ENCODE measurements around the gene GSTA1.
"Not testable (repeated sequence)": the region's sequence is repeated elsewhere in the genome, so short reads cannot be mapped to it uniquely, and the experiment has no call there.

GSTA1 gene

GRCh38 chr6:52815167-52816092 lies 11.8 kb upstream of the GSTA1 start:
- Histone ChIP-seq H3K27ac (no peak overlapping the region), H3K9ac (no peak overlapping the region), H4K20me1 (ENCODE audit: insufficient read depth) (no peaks in the 10 kb centered on the region), H3K79me2 (ENCODE audit: insufficient read depth, low read depth) (no peaks in the 10 kb centered on the region), H3K4me2 (no peak overlapping the region), H3K36me3 (ENCODE audit: insufficient read depth) (no peaks in the 10 kb centered on the region), H3K4me3 (IDR thresholded peaks at IDR 0.05; ENCODE audit: insufficient read depth, low read depth, low read length) (no peak overlapping the region), H3K4me1 (ENCODE audit: low read depth, poor library complexity, severe bottlenecking) (no peaks in the 10 kb centered on the region), H3K27me3 (ENCODE audit: insufficient read depth, low read depth) (no peaks in the 10 kb centered on the region), H2AFZ (ENCODE audit: low read depth) (peak overlapping the region; percentile 17; the same call in 1 of the 2 replicates)
- peak; percentile 87 for TF ChIP-seq CTCF (conservative IDR thresholded peaks at IDR 0.05; ENCODE audit: low read depth, low read length)

GRCh38 chr6:52814545-52814944 lies 10.9 kb upstream of the GSTA1 start:
- H3K4me2 ChIP-seq; H2AFZ ChIP-seq (ENCODE audit: low read depth); H3K27ac ChIP-seq; H3K27me3 ChIP-seq (ENCODE audit: insufficient read depth, low read depth); H3K4me3 ChIP-seq (IDR thresholded peaks at IDR 0.05; ENCODE audit: insufficient read depth, low read depth, low read length); H3K36me3 ChIP-seq (ENCODE audit: insufficient read depth); H3K79me2 ChIP-seq (ENCODE audit: insufficient read depth, low read depth); H3K4me1 ChIP-seq (ENCODE audit: low read depth, poor library complexity, severe bottlenecking); H4K20me1 ChIP-seq (ENCODE audit: insufficient read depth); H3K9ac ChIP-seq: not testable (repeated sequence)

- not testable (repeated sequence) for H3K9ac ChIP-seq; H3K79me2 ChIP-seq (ENCODE audit: insufficient read depth, low read depth); H3K4me2 ChIP-seq; H3K4me3 ChIP-seq (IDR thresholded peaks at IDR 0.05; ENCODE audit: insufficient read depth, low read depth, low read length); H3K27ac ChIP-seq; H3K36me3 ChIP-seq (ENCODE audit: insufficient read depth); H2AFZ ChIP-seq (ENCODE audit: low read depth); H3K27me3 ChIP-seq (ENCODE audit: insufficient read depth, low read depth); H4K20me1 ChIP-seq (ENCODE audit: insufficient read depth); H3K4me1 ChIP-seq (ENCODE audit: low read depth, poor library complexity, severe bottlenecking)
Observed at GRCh38 chr6:52809777-52810176, 6.2 kb upstream of the GSTA1 start.

- no peak overlapping the region for H3K27ac ChIP-seq
- no peak overlapping the region for H3K4me3 ChIP-seq (IDR thresholded peaks at IDR 0.05; ENCODE audit: insufficient read depth, low read depth, low read length)
- H3K4me1 ChIP-seq (ENCODE audit: low read depth, poor library complexity, severe bottlenecking), result peaks cover 8% of the 10 kb centered on the region
- no peak overlapping the region for H2AFZ ChIP-seq (ENCODE audit: low read depth)
- H3K79me2 ChIP-seq (ENCODE audit: insufficient read depth, low read depth), result no peaks in the 10 kb centered on the region
- no peaks in the 10 kb centered on the region for H3K36me3 ChIP-seq (ENCODE audit: insufficient read depth)
- H3K4me2 ChIP-seq, result no peak overlapping the region
- H3K9ac ChIP-seq, result no peak overlapping the region
- no peak for TF ChIP-seq CTCF (conservative IDR thresholded peaks at IDR 0.05; ENCODE audit: low read depth, low read length)
- H4K20me1 ChIP-seq (ENCODE audit: insufficient read depth), result no peaks in the 10 kb centered on the region
- no peaks in the 10 kb centered on the region for H3K27me3 ChIP-seq (ENCODE audit: insufficient read depth, low read depth)
Observed at GRCh38 chr6:52808660-52809059, 5.0 kb upstream of the GSTA1 start.

- Histone ChIP-seq H3K9ac (no peak overlapping the region), H3K79me2 (ENCODE audit: insufficient read depth, low read depth) (no peaks in the 10 kb centered on the region), H3K27me3 (ENCODE audit: insufficient read depth, low read depth) (no peaks in the 10 kb centered on the region), H2AFZ (ENCODE audit: low read depth) (no peak overlapping the region), H3K36me3 (ENCODE audit: insufficient read depth) (no peaks in the 10 kb centered on the region), H3K27ac (no peak overlapping the region), H3K4me2 (no peak overlapping the region), H3K4me3 (IDR thresholded peaks at IDR 0.05; ENCODE audit: insufficient read depth, low read depth, low read length) (no peak overlapping the region), H3K4me1 (ENCODE audit: low read depth, poor library complexity, severe bottlenecking) (no peaks in the 10 kb centered on the region), H4K20me1 (ENCODE audit: insufficient read depth) (no peaks in the 10 kb centered on the region)
- TF ChIP-seq CTCF (conservative IDR thresholded peaks at IDR 0.05; ENCODE audit: low read depth, low read length), result no peak
Observed at GRCh38 chr6:52802806-52803205, 810 bp downstream of the GSTA1 start.

Measured in KMS-11 (cell line).